ENCODE results near the gene TBCD.

TBCD gene

GRCh38 chr17:82879241-82879640 is 127.4 kb downstream of the TBCD start:
- H3K36me3 ChIP-seq (ENCODE audit: low read length): no peaks in the 10 kb centered on the region
- H3K9me3 ChIP-seq (ENCODE audit: insufficient read depth, low read length): no peaks in the 10 kb centered on the region
- no peaks in the 10 kb centered on the region for H4K20me1 ChIP-seq (ENCODE audit: low read depth, low read length)
- no peaks in the 10 kb centered on the region; the same call in 1 of the 2 replicates for H3F3A ChIP-seq (ENCODE audit: insufficient read depth)
- H3K79me2 ChIP-seq (ENCODE audit: insufficient read depth, low read length): 0 out of 2 replicates have a peak, but pooled peaks cover 7% of the 10 kb centered on the region
- H3K4me2 ChIP-seq (ENCODE audit: low read depth, low read length, poor library complexity, severe bottlenecking): no peak overlapping the region
- H2AFZ ChIP-seq (ENCODE audit: low read depth, low read length, severe bottlenecking): no peak overlapping the region
- H3K27me3 ChIP-seq (ENCODE audit: low read length): no peaks in the 10 kb centered on the region
- no peak overlapping the region for H3K27ac ChIP-seq (ENCODE audit: low read depth, low read length)
- H3K9ac ChIP-seq (ENCODE audit: low read length): no peak overlapping the region
- no peaks in the 10 kb centered on the region for H3K9me2 ChIP-seq (replicated peaks; ENCODE audit: insufficient read depth, low read length)
- TF ChIP-seq EZH2phosphoT487 (conservative IDR thresholded peaks at IDR 0.05; ENCODE audit: low read length): no peak
- no peak for TF ChIP-seq CTCF (IDR thresholded peaks at IDR 0.05; ENCODE audit: insufficient read depth, low read length, poor library complexity, severe bottlenecking)
- no peak overlapping the region for H3K4me3 ChIP-seq (ENCODE audit: insufficient read depth, low read length, poor library complexity, severe bottlenecking)

- Histone ChIP-seq H3K36me3 (ENCODE audit: low read length) (no peaks in the 10 kb centered on the region), H3K4me2 (ENCODE audit: low read depth, low read length, poor library complexity, severe bottlenecking) (no peak overlapping the region), H3K27ac (ENCODE audit: low read depth, low read length) (no peak overlapping the region), H3K4me3 (ENCODE audit: insufficient read depth, low read length, poor library complexity, severe bottlenecking) (no peak overlapping the region), H3F3A (ENCODE audit: insufficient read depth) (peaks cover 6% of the 10 kb centered on the region; the same call in 1 of the 2 replicates), H3K79me2 (ENCODE audit: insufficient read depth, low read length) (0 out of 2 replicates have a peak, but pooled peaks cover 7% of the 10 kb centered on the region), H3K9me3 (ENCODE audit: insufficient read depth, low read length) (no peaks in the 10 kb centered on the region), H3K9ac (ENCODE audit: low read length) (no peak overlapping the region), H4K20me1 (ENCODE audit: low read depth, low read length) (no peaks in the 10 kb centered on the region), H3K9me2 (replicated peaks; ENCODE audit: insufficient read depth, low read length) (no peaks in the 10 kb centered on the region), H2AFZ (ENCODE audit: low read depth, low read length, severe bottlenecking) (no peak overlapping the region), H3K27me3 (ENCODE audit: low read length) (no peaks in the 10 kb centered on the region)
- TF ChIP-seq EZH2phosphoT487 (conservative IDR thresholded peaks at IDR 0.05; ENCODE audit: low read length) (no peak), CTCF (IDR thresholded peaks at IDR 0.05; ENCODE audit: insufficient read depth, low read length, poor library complexity, severe bottlenecking) (no peak)
These were observed 128.9 kb downstream of the TBCD start for GRCh38 chr17:82880620-82881323.

GRCh38 chr17:82881324-82881823 is 129.5 kb downstream of the TBCD start:
- Histone ChIP-seq H3K9me3 (ENCODE audit: insufficient read depth, low read length) (no peaks in the 10 kb centered on the region), H3K9me2 (replicated peaks; ENCODE audit: insufficient read depth, low read length) (no peaks in the 10 kb centered on the region), H3K4me2 (ENCODE audit: low read depth, low read length, poor library complexity, severe bottlenecking) (no peak overlapping the region), H3K36me3 (ENCODE audit: low read length) (no peaks in the 10 kb centered on the region), H3K27ac (ENCODE audit: low read depth, low read length) (no peak overlapping the region), H3F3A (ENCODE audit: insufficient read depth) (peaks cover 6% of the 10 kb centered on the region; the same call in 1 of the 2 replicates), H3K9ac (ENCODE audit: low read length) (no peak overlapping the region), H3K27me3 (ENCODE audit: low read length) (no peaks in the 10 kb centered on the region), H3K4me3 (ENCODE audit: insufficient read depth, low read length, poor library complexity, severe bottlenecking) (no peak overlapping the region), H3K79me2 (ENCODE audit: insufficient read depth, low read length) (0 out of 2 replicates have a peak, but pooled peaks cover 7% of the 10 kb centered on the region), H2AFZ (ENCODE audit: low read depth, low read length, severe bottlenecking) (no peak overlapping the region), H4K20me1 (ENCODE audit: low read depth, low read length) (no peaks in the 10 kb centered on the region)
- TF ChIP-seq EZH2phosphoT487 (conservative IDR thresholded peaks at IDR 0.05; ENCODE audit: low read length) (no peak), CTCF (IDR thresholded peaks at IDR 0.05; ENCODE audit: insufficient read depth, low read length, poor library complexity, severe bottlenecking) (no peak)
